ENCODE results near the gene DES.

DES gene

GRCh38 chr2:219441451-219442255 lies 23.5 kb downstream of the DES start:
- DNase-seq: peak; percentile 61

GRCh38 chr2:219442256-219443015 lies 24.3 kb downstream of the DES start:
- DNase-seq: no peak

- no peak for DNase-seq
These were observed 25.0 kb downstream of the DES start for GRCh38 chr2:219443016-219443696.

- DNase-seq: no peak
These were observed 25.5 kb downstream of the DES start for GRCh38 chr2:219443697-219444023.

- DNase-seq: peak; percentile 53
These were observed 26.5 kb downstream of the DES start for GRCh38 chr2:219444566-219445091.

GRCh38 chr2:219445220-219445640 lies 27.1 kb downstream of the DES start:
- no peak for DNase-seq

GRCh38 chr2:219446101-219446504 lies 27.9 kb downstream of the DES start:
- peak; percentile 64 for DNase-seq

- no peak for DNase-seq
These were observed 28.5 kb downstream of the DES start for GRCh38 chr2:219446689-219447088.

- peak; percentile 37 for DNase-seq
These were observed 29.3 kb downstream of the DES start for GRCh38 chr2:219447242-219448098.

GRCh38 chr2:219448099-219448775 lies 30.1 kb downstream of the DES start:
- DNase-seq: no peak

- no peak for DNase-seq
These were observed 30.7 kb downstream of the DES start for GRCh38 chr2:219448776-219449341.

- DNase-seq: no peak
These were observed 31.4 kb downstream of the DES start for GRCh38 chr2:219449609-219450008.

- DNase-seq: no peak
These were observed 33.6 kb downstream of the DES start for GRCh38 chr2:219451661-219452360.

GRCh38 chr2:219452361-219453317 lies 34.5 kb downstream of the DES start:
- peak; percentile 99 for DNase-seq

- peak; percentile 97 for DNase-seq
These were observed 35.8 kb downstream of the DES start for GRCh38 chr2:219453671-219454590.

GRCh38 chr2:219455581-219455980 lies 37.4 kb downstream of the DES start:
- DNase-seq: no peak

- no peak for DNase-seq
These were observed 39.7 kb downstream of the DES start for GRCh38 chr2:219457784-219458369.

GRCh38 chr2:219458996-219459395 lies 40.8 kb downstream of the DES start:
- DNase-seq: no peak

Measured in fibroblast of skin of right quadriceps (primary cell).